ENCODE data around the gene FAN1.
A peak's percentile ranks its signal among the peaks of the same experiment; 100 is the strongest.
"Not testable (repeated sequence)": the region's sequence is repeated elsewhere in the genome, so short reads cannot be mapped to it uniquely, and the experiment has no call there.

FAN1 gene

DNA sequence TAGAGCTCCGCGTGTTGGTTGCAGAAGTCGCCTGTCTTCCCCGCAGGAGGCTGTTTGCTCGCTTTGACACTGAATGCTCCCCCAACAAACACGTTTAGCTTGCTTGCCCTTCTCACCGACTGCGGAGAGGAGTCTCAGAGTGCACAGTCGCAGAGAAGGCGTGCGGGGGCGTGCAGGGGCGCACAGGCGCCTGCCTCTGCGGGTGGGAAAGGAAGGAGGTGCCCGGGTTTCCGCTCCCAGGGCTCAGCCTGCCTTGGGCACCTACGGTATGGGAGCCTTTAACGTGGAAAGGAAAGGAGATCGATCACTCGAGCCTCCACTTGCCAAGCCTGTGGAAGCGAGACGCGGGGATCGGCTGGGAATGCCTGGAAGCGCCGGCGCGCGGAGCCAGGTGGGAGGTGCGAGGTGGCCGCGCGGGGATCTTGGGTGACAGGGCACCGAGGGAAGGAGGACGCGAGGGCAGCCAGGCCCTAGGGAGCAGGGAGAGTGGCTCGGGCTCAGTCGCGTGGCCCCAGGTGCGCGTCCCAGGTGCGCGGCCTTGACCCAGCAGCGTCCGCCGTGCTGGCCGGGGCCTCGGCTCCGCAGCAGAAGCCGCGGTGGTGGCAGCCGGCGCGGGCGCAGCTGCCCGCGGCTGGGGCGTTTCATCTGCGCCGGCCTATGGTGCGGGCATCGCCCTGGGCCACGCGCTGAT lies at the start of gene FAN1:
TSS of gene FAN1 (plus strand) at position 419 of the 691 bp plus-strand sequence. CDS start 749 bp downstream, outside the sequence.
- DNase-seq = no peak

DNA sequence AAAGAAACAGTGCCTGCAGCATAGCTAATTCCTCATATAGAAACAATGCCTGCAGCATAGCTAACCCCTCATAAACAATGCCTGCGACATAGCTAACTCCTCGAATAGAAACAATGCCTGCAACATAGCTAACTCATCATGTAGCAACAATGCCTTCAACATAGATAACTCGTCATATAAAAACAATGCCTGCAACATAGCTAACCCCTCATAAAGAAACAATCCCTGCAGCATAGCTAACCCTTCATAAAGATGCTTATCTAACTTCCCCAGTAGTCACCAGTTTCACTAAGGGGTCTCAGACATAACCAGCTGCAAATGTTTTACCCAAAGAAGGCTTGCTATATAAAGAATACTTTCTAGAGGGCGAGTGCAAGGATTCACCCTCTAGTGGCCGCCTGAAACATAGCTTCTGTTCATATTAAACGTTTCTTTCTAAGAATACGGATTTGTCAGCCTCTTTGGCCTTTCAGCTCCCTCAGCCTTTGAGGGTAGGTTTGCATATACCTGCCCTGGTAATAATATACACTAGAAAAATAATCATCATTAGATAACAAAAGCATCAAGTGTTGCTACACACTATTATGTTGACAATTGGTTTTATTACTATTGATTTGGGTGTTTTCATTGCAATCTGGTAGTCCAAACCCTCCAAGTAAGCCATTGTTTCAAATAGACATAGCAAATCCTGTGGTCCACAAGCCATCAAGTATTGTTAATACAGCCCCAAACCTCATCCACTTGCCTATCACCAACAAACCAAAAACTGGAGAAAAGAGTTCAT lies 44.4 kb upstream of the FAN1 start:
- DNase-seq = no peak

DNA sequence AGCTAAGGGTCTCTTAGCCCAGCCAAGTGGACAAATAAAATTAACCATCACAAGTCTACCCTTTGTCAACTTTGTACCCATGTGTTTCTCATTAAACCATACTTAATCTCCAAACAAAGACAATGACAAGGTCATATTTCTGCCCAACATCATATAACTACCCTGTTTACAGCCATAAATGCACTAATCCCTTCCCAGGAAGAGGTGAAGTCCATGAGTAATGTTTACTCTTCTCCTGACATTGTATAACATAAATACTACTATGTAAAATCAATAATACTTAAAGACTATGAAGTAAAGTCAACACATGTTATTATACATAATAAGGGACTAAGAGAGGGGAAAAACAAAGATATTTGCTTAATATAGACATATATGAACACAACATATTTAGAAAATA lies 38.5 kb upstream of the FAN1 start:
- DNase-seq = no peak

GRCh38 chr15:30870681-30871080 lies 33.0 kb upstream of the FAN1 start:
- DNase-seq = no peak

DNA sequence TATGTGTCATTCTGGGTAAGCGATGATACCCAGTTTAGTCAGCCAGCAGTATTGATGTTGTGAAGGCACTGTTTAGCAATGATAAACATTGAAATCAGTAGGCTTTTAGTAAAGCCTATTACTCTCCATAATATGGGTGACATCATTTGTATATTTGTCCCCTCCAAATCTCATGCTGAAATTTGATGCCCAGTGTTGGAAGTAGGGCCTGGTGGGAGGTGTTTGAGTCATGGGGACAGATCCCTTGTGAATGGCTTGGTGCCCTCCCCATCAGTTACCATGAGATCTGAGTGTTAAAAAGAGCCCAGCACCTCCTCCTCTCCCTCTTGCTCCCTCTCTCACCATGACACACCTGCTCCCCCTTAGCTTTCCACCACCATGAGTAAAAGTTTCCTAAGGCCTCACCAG lies 31.4 kb upstream of the FAN1 start:
- DNase-seq = peak; percentile 65

- DNase-seq = no peak
These were observed 26.6 kb upstream of the FAN1 start for GRCh38 chr15:30877070-30877469.

DNA sequence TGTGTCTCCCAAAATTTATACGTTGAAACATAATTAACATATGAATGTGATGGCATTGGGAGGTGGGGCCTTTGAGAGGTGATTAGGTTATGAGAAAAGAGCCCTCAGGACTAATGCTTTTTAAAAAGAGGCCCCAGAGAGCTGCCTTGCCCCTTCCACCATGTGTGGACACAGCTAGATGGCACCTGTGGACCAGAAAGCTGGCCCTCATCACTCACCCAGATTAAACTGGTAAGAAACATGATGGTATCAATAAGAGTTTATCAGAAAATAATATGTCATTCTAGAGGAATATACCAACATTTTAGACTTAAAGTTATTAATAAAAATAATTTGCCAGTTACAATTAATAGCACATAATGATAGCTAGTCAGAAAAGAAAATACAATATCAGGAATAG lies 25.2 kb upstream of the FAN1 start:
- DNase-seq = no peak

- no peak for DNase-seq
These were observed 20.8 kb upstream of the FAN1 start for GRCh38 chr15:30882849-30883433.

DNA sequence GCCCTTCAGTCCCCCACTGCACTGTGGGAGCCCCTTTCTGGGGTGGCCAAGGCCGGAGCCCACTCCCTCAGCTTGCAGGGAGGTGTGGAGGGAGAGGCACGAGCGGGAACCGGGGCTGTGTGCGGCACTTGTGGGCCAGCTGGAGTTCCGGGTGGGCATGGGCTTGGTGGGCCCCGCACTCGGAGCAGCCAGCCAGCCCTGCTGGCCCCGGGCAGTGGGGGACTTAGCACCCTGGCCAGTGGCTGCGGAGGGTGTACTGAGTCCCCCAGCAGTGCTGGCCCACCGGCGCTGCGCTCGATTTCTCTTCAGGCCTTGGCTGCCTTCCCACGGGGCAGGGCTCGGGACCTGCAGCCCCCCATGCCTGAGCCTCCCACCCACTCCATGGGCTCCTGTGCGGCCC lies 20.0 kb upstream of the FAN1 start:
- DNase-seq = not testable (repeated sequence)

DNA sequence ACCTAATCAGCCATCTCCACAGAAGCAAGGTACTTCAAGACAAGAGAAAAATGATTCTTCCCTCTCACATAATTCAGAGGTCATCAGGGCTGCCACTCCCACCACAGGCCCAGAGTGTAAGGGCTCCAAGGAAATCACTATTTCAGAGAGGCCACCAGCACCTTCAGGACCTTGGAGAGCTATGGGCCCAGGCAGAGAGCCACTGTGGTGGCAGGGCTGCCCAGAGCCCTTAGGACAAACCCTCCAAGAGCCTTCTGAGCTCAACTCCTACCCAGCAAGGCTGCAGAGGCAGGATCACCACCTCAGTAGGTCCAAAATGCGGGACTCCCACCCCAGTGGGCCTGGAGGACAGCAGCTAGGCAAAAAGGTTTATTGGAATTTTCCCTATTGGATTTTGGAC lies 17.9 kb upstream of the FAN1 start:
- no peak for DNase-seq

GRCh38 chr15:30889196-30889595 lies 14.5 kb upstream of the FAN1 start:
- DNase-seq = no peak

DNA sequence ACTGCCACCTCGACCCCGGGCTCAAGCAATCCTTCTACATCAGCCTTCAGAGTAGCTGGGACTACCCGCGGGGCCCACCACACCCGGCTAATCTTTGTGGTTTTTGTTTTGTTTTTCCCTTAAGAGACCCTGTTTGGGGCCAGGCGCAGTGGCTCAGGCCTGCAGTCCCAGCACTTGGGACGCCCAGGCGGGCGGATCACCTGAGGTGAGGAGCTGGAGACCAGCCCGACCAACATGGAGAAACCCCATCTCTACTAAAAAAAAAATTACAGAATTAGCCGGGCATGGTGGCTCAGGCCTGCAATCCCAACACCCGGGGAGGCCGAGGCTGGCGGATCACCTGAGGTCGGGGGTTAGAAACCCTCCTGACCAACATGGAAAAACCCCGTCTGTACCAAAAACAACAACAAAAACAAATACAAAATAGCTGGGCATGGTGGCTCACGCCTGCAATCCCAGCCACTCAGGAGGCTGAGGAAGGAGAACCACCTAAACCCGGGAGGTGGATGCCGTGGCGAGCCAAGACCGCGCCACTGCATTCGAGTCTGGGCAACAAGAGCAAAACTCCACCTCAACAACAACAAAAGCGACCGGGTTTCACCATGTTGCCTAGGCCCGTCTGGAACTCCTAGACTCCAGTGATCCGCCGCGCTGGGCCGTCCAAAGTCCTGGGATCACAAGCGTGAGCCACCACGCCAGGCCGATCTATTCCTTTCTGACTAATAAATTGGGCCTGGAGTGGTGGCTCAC lies 8.1 kb upstream of the FAN1 start:
- no peak for DNase-seq

DNA sequence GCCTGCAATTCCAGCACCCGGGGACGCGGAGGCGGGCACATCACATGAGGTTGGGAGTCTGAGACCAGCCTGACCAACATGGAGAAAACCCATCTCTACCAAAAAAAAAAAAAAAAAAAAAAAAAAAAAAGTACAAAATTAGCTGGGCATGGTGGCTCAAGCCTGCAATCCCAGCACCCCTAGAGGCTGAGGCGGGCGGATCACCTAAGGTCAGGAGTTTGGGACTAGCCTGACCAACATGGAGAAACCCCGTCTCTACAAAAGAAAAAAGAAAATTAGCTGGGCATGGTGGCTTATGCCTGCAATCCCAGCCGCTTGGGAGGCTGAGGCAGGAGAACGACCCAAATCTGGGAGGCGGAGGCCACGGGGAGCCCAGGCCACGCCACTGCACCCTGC lies 7.5 kb upstream of the FAN1 start:
- no peak for DNase-seq

GRCh38 chr15:30901889-30902288 lies 1.8 kb upstream of the FAN1 start:
- no peak for DNase-seq

GRCh38 chr15:30904812-30905211 lies 1.1 kb downstream of the FAN1 start:
- no peak for DNase-seq

DNA sequence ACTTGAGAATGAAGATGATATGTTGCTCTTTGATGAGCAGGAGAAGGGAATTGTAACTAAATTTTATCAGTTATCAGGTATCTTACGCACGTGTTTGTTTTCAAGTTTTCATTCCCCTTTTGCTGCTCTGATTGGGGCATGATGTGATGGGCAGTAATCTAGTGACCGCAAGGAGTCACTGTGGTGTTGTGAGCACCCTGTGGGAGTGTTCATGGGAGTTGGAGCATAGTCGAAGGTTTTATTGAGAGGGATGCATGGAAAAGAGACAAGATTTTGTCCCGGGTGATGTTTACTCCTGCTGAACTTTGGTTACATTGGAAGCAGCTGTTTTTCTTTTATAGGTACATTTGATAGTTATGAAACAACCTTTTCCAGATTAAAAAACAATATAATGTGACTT lies 2.1 kb downstream of the FAN1 start:
- DNase-seq = no peak

DNA sequence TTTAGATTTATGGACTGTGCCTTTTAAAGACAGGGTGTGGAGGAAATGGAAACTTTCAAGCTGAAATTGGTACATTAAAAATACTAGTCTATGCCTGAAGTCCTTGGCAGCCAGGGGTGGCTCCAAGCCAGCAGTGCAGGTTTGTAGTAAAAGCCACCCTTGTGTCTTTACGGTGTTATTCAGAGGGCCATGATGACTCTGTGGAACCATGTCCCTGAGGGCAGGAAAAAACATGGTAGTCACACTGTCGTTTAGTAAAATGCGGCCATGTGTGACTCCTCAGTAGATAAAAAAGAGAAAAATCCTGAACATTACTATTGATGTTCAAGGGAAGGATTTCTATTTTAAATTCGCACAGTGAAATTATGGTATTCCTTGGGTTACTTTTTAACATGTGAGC lies 2.7 kb downstream of the FAN1 start:
- DNase-seq = no peak

GRCh38 chr15:30913761-30914160 lies 10.0 kb downstream of the FAN1 start:
- DNase-seq = no peak

GRCh38 chr15:30917013-30917412 lies 13.3 kb downstream of the FAN1 start:
- no peak for DNase-seq

DNA sequence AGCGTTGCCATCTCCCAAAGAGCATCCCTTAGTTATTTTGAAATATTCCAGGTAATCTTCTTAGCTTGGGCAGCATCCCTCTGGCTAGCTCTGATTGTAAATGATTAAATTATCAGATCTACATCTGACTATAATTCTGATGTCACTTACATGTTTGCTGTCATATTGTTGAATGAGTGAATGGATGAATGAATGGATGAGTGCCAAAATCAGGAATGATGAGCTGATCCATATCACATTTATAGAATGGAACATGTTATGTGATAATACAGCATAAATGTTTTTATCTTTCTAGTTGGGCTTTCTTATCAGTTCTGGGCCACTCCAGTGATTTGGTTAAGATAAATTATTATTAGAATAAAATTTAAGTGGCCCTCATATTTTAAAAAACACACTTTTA lies 14.0 kb downstream of the FAN1 start:
- DNase-seq = no peak

DNA sequence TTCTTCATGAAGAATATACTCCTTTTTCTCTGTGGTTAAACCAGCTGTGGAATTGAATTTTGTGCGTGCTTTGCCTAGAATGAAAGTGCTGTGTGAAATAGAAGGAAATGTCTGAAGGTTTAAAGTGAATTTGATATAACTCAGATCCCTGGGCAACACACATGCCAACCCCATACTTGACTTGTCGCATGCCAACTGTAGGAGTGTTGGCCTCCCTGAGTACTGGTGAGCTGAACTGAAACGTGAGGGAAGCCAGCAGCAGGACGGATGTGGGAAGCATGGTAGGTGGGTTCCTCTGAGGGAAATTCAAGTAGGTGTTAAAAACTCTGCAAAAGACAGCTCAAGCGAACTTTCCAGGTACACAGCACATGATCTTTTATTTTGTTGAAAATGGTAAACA lies 14.7 kb downstream of the FAN1 start:
- no peak for DNase-seq

DNA sequence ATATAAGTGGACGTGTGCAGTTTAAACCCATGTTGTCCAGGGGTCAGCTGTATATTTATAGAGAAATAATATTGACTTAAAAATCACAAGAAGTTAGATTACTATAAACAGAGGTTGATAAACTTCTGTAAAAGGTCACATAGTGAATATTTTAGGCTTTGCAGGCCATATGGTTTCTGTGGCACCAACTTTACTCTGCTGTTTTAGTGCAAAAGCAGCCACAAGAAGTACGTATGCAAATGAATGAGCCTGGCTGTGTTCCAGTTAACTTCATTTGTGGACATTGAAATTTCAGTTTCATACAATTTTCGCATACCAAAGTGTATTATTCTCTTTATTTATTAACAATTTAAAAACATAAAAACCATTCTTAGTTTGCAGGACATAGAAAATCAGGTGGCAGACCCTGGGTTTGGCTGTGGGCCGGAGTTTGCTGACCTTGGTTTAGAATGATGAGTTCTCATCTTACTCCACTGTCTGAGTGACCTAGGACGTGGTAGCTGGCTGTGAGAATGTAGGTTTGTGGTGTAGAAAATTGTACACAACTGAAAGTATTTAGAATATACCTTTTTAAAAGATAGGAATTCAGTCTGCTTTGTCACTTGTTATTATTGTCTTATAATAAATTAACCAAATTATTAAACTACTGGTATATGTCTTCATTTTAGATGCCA lies 16.3 kb downstream of the FAN1 start:
- DNase-seq = no peak

DNA sequence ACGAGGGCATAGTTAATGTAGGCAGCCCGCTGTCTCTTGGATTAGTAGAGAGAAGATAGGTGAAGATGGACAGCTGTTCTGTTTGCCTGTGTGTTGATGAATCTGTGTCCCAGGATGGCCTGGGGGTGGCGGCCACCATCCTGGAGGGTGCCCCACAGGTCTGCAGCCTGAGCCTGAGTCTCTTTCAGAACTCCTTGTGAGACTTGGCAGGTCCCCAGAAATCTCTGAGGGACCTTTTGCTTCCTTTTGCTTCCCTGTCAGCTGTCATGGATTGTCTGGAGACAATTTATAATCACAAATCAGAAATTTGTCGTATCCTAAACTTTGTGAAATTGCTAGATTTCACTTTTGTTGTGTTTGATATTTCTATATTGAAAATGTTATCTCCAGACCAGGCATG lies 17.4 kb downstream of the FAN1 start:
- no peak for DNase-seq
